Mesodermal cell (in vitro differentiated cells): ENCODE data around the gene E2F8. TPM values are rescaled to one million over a fixed set of nuclear protein-coding genes. Genes with fewer than 3 reads are reported as not detected.

ENCODE experiments used
- H3K27ac ChIP-seq: 2 replicates; pipeline ENCODE4 v1.7.0; 2013; ENCODE audit warnings: mild to moderate bottlenecking, low read depth, low read length, moderate library complexity; ENCODE audit not compliant: severe bottlenecking
- H3K36me3 ChIP-seq: 2 replicates; pipeline ENCODE4 v1.7.1; 2013; ENCODE audit warnings: mild to moderate bottlenecking, low read length, moderate library complexity; ENCODE audit not compliant: control insufficient read depth, insufficient read depth
- H3K4me1 ChIP-seq: one replicate; pipeline ENCODE4 v1.7.1; 2013; ENCODE audit warnings: mild to moderate bottlenecking, low read length; ENCODE audit not compliant: insufficient read depth, control insufficient read depth, poor library complexity, severe bottlenecking
- H3K4me3 ChIP-seq: 2 replicates; pipeline ENCODE4 v1.7.0; 2013; ENCODE audit warnings: low read length, control low read depth, mild to moderate bottlenecking; ENCODE audit not compliant: insufficient read depth, poor library complexity, severe bottlenecking; ENCODE audit errors: extremely low read depth
- H3K9me3 ChIP-seq: 2 replicates; pipeline ENCODE4 v1.7.1; 2013; ENCODE audit warnings: mild to moderate bottlenecking, low read length, moderate library complexity; ENCODE audit not compliant: control insufficient read depth
- WGBS, 2 experiments: methylation state at CpG; one replicate each; pipeline ENCODE4 v1.1.5; 2013; ENCODE audit warnings: missing lambda C conversion rate in 2 of 2; ENCODE audit not compliant: insufficient coverage in 2 of 2; 5-methylcytosine and 5-hydroxymethylcytosine counted together
- polyA plus RNA-seq, 2 experiments: library from polyadenylated mRNA; stranded (reverse); fragments of 50-300 nt; gene quantifications; one replicate each; pipeline ENCODE4 v1.2.3, GENCODE V29; 2013

Gene E2F8
- 3.0 TPM for polyA plus RNA-seq (2013, experiment 1 of 2)
- 4.2 TPM for polyA plus RNA-seq (2013, experiment 2 of 2)

GRCh38 chr11:19240420-19241259 is at the start of gene E2F8:
TSS of gene E2F8 (minus strand) at chr11:19240945. CDS start at chr11:19240121, 824 bp downstream.
- Histone ChIP-seq H3K4me3 (peak within 1 kb of the TSS; percentile 63), H3K4me1 (peaks cover 5% of the 10 kb centered on the region), H3K36me3 (peaks cover 15% of the 10 kb centered on the region), H3K9me3 (no peaks in the 10 kb centered on the region), H3K27ac (peak within 1 kb of the TSS; percentile 25)
- WGBS, 2 experiments = 0 to 1% methylated on average over 37 to 42 of the region's 59 CpGs

GRCh38 chr11:19290356-19290755 is 49.6 kb upstream of the E2F8 start:
- no peaks in the 10 kb centered on the region for H3K9me3 ChIP-seq
- 95 to 100% methylated on average over 1 to 2 of the region's 2 CpGs for WGBS, 2 experiments
- no peaks in the 10 kb centered on the region for H3K4me1 ChIP-seq
- H3K27ac ChIP-seq = no peak overlapping the region
- H3K36me3 ChIP-seq = no peaks in the 10 kb centered on the region
- no peak overlapping the region for H3K4me3 ChIP-seq

GRCh38 chr11:19288256-19288655 is 47.5 kb upstream of the E2F8 start:
- no CpG with 5 or more reads among the region's 3 CpGs for WGBS, 2 experiments
- H3K4me1 ChIP-seq = peaks cover 2% of the 10 kb centered on the region
- no peak overlapping the region for H3K27ac ChIP-seq
- no peaks in the 10 kb centered on the region for H3K36me3 ChIP-seq
- H3K4me3 ChIP-seq = no peak overlapping the region
- no peaks in the 10 kb centered on the region for H3K9me3 ChIP-seq

GRCh38 chr11:19286411-19286810 is 45.7 kb upstream of the E2F8 start:
- Histone ChIP-seq H3K27ac (no peak overlapping the region), H3K4me1 (peaks cover 2% of the 10 kb centered on the region), H3K36me3 (no peaks in the 10 kb centered on the region), H3K4me3 (no peak overlapping the region), H3K9me3 (no peaks in the 10 kb centered on the region)
- WGBS, 2 experiments = 95 to 100% methylated on average over 3 to 4 of the region's 4 CpGs

- H3K4me3 ChIP-seq = no peak overlapping the region
- H3K9me3 ChIP-seq = no peaks in the 10 kb centered on the region
- WGBS, 2 experiments = 44 to 100% methylated on average over 1 to 3 of the region's 3 CpGs
- H3K36me3 ChIP-seq = no peaks in the 10 kb centered on the region
- H3K27ac ChIP-seq = peak overlapping the region; percentile 29
- peaks cover 2% of the 10 kb centered on the region for H3K4me1 ChIP-seq
These were observed 44.1 kb upstream of the E2F8 start for GRCh38 chr11:19284881-19285280.

GRCh38 chr11:19283991-19284390 is 43.2 kb upstream of the E2F8 start:
- no peaks in the 10 kb centered on the region for H3K36me3 ChIP-seq
- no peak overlapping the region for H3K4me3 ChIP-seq
- no peak overlapping the region for H3K27ac ChIP-seq
- peaks cover 2% of the 10 kb centered on the region for H3K4me1 ChIP-seq
- WGBS, 2 experiments = 48 to 57% methylated on average over 3 of the region's 3 CpGs
- H3K9me3 ChIP-seq = no peaks in the 10 kb centered on the region

GRCh38 chr11:19281555-19281954 is 40.8 kb upstream of the E2F8 start:
- Histone ChIP-seq H3K27ac (no peak overlapping the region), H3K9me3 (no peaks in the 10 kb centered on the region), H3K36me3 (no peaks in the 10 kb centered on the region), H3K4me3 (no peak overlapping the region), H3K4me1 (peaks cover 2% of the 10 kb centered on the region)
- no CpG with 5 or more reads among the region's 2 CpGs for WGBS, 2 experiments

- H3K4me1 ChIP-seq = peaks cover 2% of the 10 kb centered on the region
- H3K36me3 ChIP-seq = no peaks in the 10 kb centered on the region
- H3K4me3 ChIP-seq = no peak overlapping the region
- no peak overlapping the region for H3K27ac ChIP-seq
- no peaks in the 10 kb centered on the region for H3K9me3 ChIP-seq
- 56 to 71% methylated on average over 1 to 2 of the region's 5 CpGs for WGBS, 2 experiments
These were observed 40.3 kb upstream of the E2F8 start for GRCh38 chr11:19281041-19281440.

- no peaks in the 10 kb centered on the region for H3K9me3 ChIP-seq
- peaks cover 2% of the 10 kb centered on the region for H3K4me1 ChIP-seq
- H3K36me3 ChIP-seq = no peaks in the 10 kb centered on the region
- no peak overlapping the region for H3K27ac ChIP-seq
- H3K4me3 ChIP-seq = no peak overlapping the region
- WGBS, 2 experiments = 33% methylated on average over 1 of the region's 3 CpGs; no CpG with 5 or more reads in 1 of the 2 experiments
These were observed 38.7 kb upstream of the E2F8 start for GRCh38 chr11:19279451-19279850.

- 88 to 89% methylated on average over 6 to 8 of the region's 8 CpGs for WGBS, 2 experiments
- Histone ChIP-seq H3K36me3 (no peaks in the 10 kb centered on the region), H3K4me1 (no peaks in the 10 kb centered on the region), H3K9me3 (no peaks in the 10 kb centered on the region), H3K27ac (no peak overlapping the region), H3K4me3 (no peak overlapping the region)
These were observed 36.4 kb upstream of the E2F8 start for GRCh38 chr11:19276859-19277808.
